Neural cell (in vitro differentiated cells): Measurements from ENCODE around the gene ADAM10.

ENCODE experiments used
- EP300 ChIP-seq: fragments of 450-650 bp; conservative IDR thresholded peaks from 2 replicates; pipeline ENCODE4 v1.6.1; 2014; ENCODE audit warnings: antibody characterized with exemption, mild to moderate bottlenecking, moderate library complexity; ENCODE audit not compliant: poor library complexity, severe bottlenecking
- POLR2AphosphoS5 ChIP-seq: IDR thresholded peaks from 2 replicates; pipeline ENCODE4 v1.6.1; 2012

DNA sequence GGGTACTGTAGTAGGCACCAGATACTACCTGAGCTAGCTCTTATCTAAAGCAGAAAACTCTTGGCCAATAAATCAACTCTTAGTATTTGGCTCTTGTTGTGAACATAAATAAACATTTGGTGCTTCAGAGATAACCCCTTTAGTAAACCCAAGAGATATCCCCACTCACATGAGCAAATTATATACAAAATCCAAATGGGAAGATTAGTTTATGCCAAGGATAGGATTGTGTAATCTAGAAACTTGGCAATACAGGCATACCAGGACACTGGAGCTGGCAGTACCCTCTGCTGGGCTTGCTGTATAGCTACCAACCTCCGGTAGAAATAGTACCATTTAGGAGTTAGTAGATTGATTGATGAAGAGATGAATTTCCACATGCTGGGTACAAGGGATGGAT lies 190.7 kb downstream of the ADAM10 start:
- TF ChIP-seq POLR2AphosphoS5 (no peak), EP300 (no peak)
